HCT116 (cell line): ENCODE data around the gene STX16. TPM values are rescaled to one million over a fixed set of nuclear protein-coding genes. Genes with fewer than 3 reads are reported as not detected.

Source experiments
- ATAC-seq: fragments of 200-7000 bp; cut with Tn5 transposase; 2 replicates; pipeline ENCODE4 v1.9.1; 2020; ENCODE audit warnings: mild to moderate bottlenecking, moderate library complexity
- BruUV-seq: library from RNA; stranded (reverse); fragments of 400-500 nt; replicated peaks from 2 replicates; lab custom pipeline; 2021; lab: Mats Ljungman, UMichigan
- CTCF ChIA-PET: fragments of 300-600 bp; sonication (Branson Sonifier 250); formaldehyde crosslinking; loops from one replicate; lab custom pipeline; 2021; ENCODE audit warnings: antibody characterized with exemption; lab: Charles Lee
- POLR2A ChIA-PET: fragments of 300-600, 350-600 bp; sonication (Branson Sonifier 250); formaldehyde crosslinking; loops from one replicate; lab custom pipeline; 2021; ENCODE audit warnings: antibody characterized with exemption; lab: Charles Lee
- RAD21 ChIA-PET, 2 experiments: fragments of 300-600 bp; sonication (Branson Sonifier 250); formaldehyde crosslinking; loops; one replicate each; lab custom pipeline; 2023; ENCODE audit warnings: low total read pairs in 2 of 2; ENCODE audit not compliant: uncharacterized antibody in 2 of 2, unreplicated experiment in 2 of 2, low non-redundant PET in 1 of 2; lab: Charles Lee
- DNase-seq: peaks from one replicate; pipeline ENCODE4 v3.0.0-alpha.2; 2010; ENCODE audit warnings: low read depth, low spot score
- H2AFZ ChIP-seq: fragments of 200-600 bp; shearing (Covaris generic), sonication (generic); 2 replicates; pipeline ENCODE4 v1.6.1; 2017; ENCODE audit warnings: low read depth, mixed run types, mixed read lengths, antibody characterized with exemption, low read length; ENCODE audit not compliant: poor library complexity, severe bottlenecking
- H3K27ac ChIP-seq: 2 replicates; pipeline ENCODE4 v1.5.1; 2012; ENCODE audit warnings: low read depth, low read length
- H3K27me3 ChIP-seq: fragments of 200-600 bp; sonication (generic); 2 replicates; pipeline ENCODE4 v1.6.1; 2016; ENCODE audit warnings: mixed run types, low read length, mixed read lengths; ENCODE audit not compliant: insufficient read depth
- H3K36me3 ChIP-seq, 2 experiments: fragments of 200-500 bp in 1 of 2; fragments of 200-600 bp in 1 of 2; sonication (Bioruptor generic) in 1 of 2; sonication (generic) in 1 of 2; 2 replicates each; pipeline versions ENCODE4 v1.5.1 to v1.6.1; 2014 to 2016; ENCODE audit warnings: low read length in 2 of 2, inconsistent platforms in 1 of 2, mixed read lengths in 1 of 2, mixed run types in 1 of 2; ENCODE audit not compliant: insufficient read depth in 2 of 2, control insufficient read depth in 1 of 2
- H3K4me1 ChIP-seq, 2 experiments: fragments of 200-600 bp in 1 of 2; sonication (generic) in 1 of 2; 2 replicates each; pipeline versions ENCODE4 v1.5.1 to v1.6.1; 2012 to 2017; ENCODE audit warnings: low read length in 2 of 2, inconsistent platforms in 1 of 2, mild to moderate bottlenecking in 1 of 2, mixed read lengths in 1 of 2, mixed run types in 1 of 2, moderate library complexity in 1 of 2; ENCODE audit not compliant: insufficient read depth in 2 of 2, control insufficient read depth in 1 of 2
- H3K4me2 ChIP-seq: fragments of 200-600 bp; sonication (generic); 2 replicates; pipeline ENCODE4 v1.6.1; 2017; ENCODE audit warnings: mixed run types, low read length, mixed read lengths
- H3K4me3 ChIP-seq, 2 experiments: fragments of 200-600 bp in 1 of 2; sonication (generic) in 1 of 2; replicated peaks in 1 of 2; 2 replicates each; pipeline ENCODE4 v1.5.1; 2011 to 2016; ENCODE audit warnings: low read length in 2 of 2, control low read depth in 1 of 2, low read depth in 1 of 2, mild to moderate bottlenecking in 1 of 2, mixed read lengths in 1 of 2, mixed run types in 1 of 2
- H3K79me2 ChIP-seq: fragments of 200-600 bp; sonication (generic); 2 replicates; pipeline ENCODE4 v1.6.1; 2017; ENCODE audit warnings: mild to moderate bottlenecking, mixed run types, low read length, moderate library complexity, mixed read lengths; ENCODE audit not compliant: insufficient read depth
- H3K9ac ChIP-seq: fragments of 200-600 bp; sonication (generic); 2 replicates; pipeline ENCODE4 v1.6.1; 2016; ENCODE audit warnings: low read length, mixed read lengths
- H3K9me2 ChIP-seq: fragments of 200-600 bp; sonication (generic), shearing (Covaris generic); 2 replicates; pipeline ENCODE4 v1.6.1; 2017; ENCODE audit warnings: mixed run types, mild to moderate bottlenecking, moderate library complexity; ENCODE audit not compliant: insufficient read depth
- H3K9me3 ChIP-seq, 2 experiments: fragments of 200-500 bp in 1 of 2; fragments of 200-600 bp in 1 of 2; sonication (Bioruptor generic) in 1 of 2; sonication (generic) in 1 of 2; 2 replicates each; pipeline ENCODE4 v1.6.1; 2014 to 2017; ENCODE audit warnings: low read length in 2 of 2, mixed read lengths in 2 of 2, inconsistent platforms in 1 of 2, low read depth in 1 of 2, mild to moderate bottlenecking in 1 of 2, mixed run types in 1 of 2, moderate library complexity in 1 of 2; ENCODE audit not compliant: control insufficient read depth in 1 of 2, insufficient read depth in 1 of 2
- H4K20me1 ChIP-seq: fragments of 200-600 bp; sonication (generic), shearing (Covaris generic); 2 replicates; pipeline ENCODE4 v1.6.1; 2017; ENCODE audit warnings: mixed run types, mild to moderate bottlenecking, moderate library complexity; ENCODE audit not compliant: insufficient read depth
- CBX3 ChIP-seq: IDR thresholded peaks from 2 replicates; pipeline ENCODE4 v1.6.1; 2012; ENCODE audit warnings: low read depth
- CTCF ChIP-seq, 3 experiments: fragments of 200-600 bp in 1 of 3; sonication (generic) in 1 of 3; IDR thresholded peaks in 2 of 3; conservative IDR thresholded peaks in 1 of 3; 2 replicates each; pipeline ENCODE4 v1.5.1; 2012 to 2017; ENCODE audit warnings: low read depth in 2 of 3, low read length in 2 of 3, antibody characterized with exemption in 1 of 3, borderline replicate concordance in 1 of 3, control low read depth in 1 of 3, mild to moderate bottlenecking in 1 of 3, mixed read lengths in 1 of 3, mixed run types in 1 of 3, moderate library complexity in 1 of 3; ENCODE audit not compliant: insufficient read depth in 1 of 3
- POLR2A ChIP-seq: IDR thresholded peaks from 2 replicates; pipeline ENCODE4 v1.7.0; 2011; ENCODE audit warnings: borderline replicate concordance; ENCODE audit not compliant: insufficient read depth, insufficient read length; ENCODE audit errors: extremely low read depth
- POLR2AphosphoS5 ChIP-seq: IDR thresholded peaks from 2 replicates; pipeline ENCODE4 v1.6.1; 2011; ENCODE audit warnings: mild to moderate bottlenecking, low read depth, low read length, moderate library complexity
- SIN3A ChIP-seq: IDR thresholded peaks from 2 replicates; pipeline ENCODE4 v1.6.1; 2012; ENCODE audit warnings: low read depth
- intact Hi-C: fragments of 100-400 bp; cut with micrococcal nuclease; formaldehyde crosslinking; loops from 2 replicates; pipeline ENCODE4 v1.10.0; 2022
- total RNA-seq: library from RNA; stranded (reverse); gene quantifications from one replicate; pipeline ENCODE4 v1.2.1, GENCODE V29; 2021; ENCODE audit not compliant: unreplicated experiment

Gene STX16
- total RNA-seq, 1 experiment from 2014 or later: 55.1 TPM

GRCh38 chr20:58619864-58620431 is 31.1 kb upstream of the STX16 start:
- intact Hi-C loops: no loop called here
- Histone ChIP-seq H3K79me2 (no peaks in the 10 kb centered on the region), H3K36me3 (no peaks in the 10 kb centered on the region), H3K4me1 (peaks cover 17 to 23% of the 10 kb centered on the region in 2 experiments), H3K27me3 (no peaks in the 10 kb centered on the region), H3K27ac (no peak overlapping the region), H3K9me2 (no peaks in the 10 kb centered on the region), H2AFZ (no peak overlapping the region), H3K4me2 (no peak overlapping the region), H3K9me3 (no peaks in the 10 kb centered on the region), H4K20me1 (no peaks in the 10 kb centered on the region)
- ChIA-PET CTCF (no interaction called here), POLR2A (no interaction called here)
- BruUV-seq: TSS peak; percentile 100
- DNase-seq: peak; percentile 38
- ATAC-seq: no peak
- TF ChIP-seq POLR2A (peak; percentile 96), POLR2AphosphoS5 (0 out of 2 replicates have a peak, but pooled peaks have one; percentile 38), CBX3 (no peak)
- TF ChIP-seq, all 23 proteins: peak for 2
- Histone ChIP-seq H3K9ac (no peak overlapping the region), H3K4me3 (no peak overlapping the region)
- RAD21 ChIA-PET: no interaction called here

- H3K4me3 ChIP-seq: no peak overlapping the region
- H4K20me1 ChIP-seq: no peaks in the 10 kb centered on the region
- no TSS peak for BruUV-seq
- RAD21 ChIA-PET: no interaction called here
- H3K4me2 ChIP-seq: no peak overlapping the region
- no peak overlapping the region for H3K27ac ChIP-seq
- TF ChIP-seq CTCF (IDR thresholded peaks at IDR 0.05 in 2 of 3, conservative IDR thresholded peaks at IDR 0.05 in 1 of 3; ENCODE audit: borderline replicate concordance in 1 of 3, insufficient read depth in 1 of 3, low read depth in 2 of 3, low read length in 2 of 3) (peak in 2 of 3 experiments; percentile 46 to 57; a peak in 4 of 6 replicates), SIN3A (no peak)
- TF ChIP-seq, all 23 proteins: peak for 1
- H3K36me3 ChIP-seq: no peaks in the 10 kb centered on the region
- ChIA-PET POLR2A (no interaction called here), CTCF (interaction anchor here (1.0 to 1.4 kb wide), 4 partner anchors 9 to 140 kb away, joined by 3 to 4 read pairs (median 4); partner anchors contain the start of gene STX16)
- no peaks in the 10 kb centered on the region for H3K79me2 ChIP-seq
- no peak overlapping the region for H2AFZ ChIP-seq
- no peaks in the 10 kb centered on the region for H3K9me2 ChIP-seq
- H3K9me3 ChIP-seq: no peaks in the 10 kb centered on the region
- intact Hi-C loops: no loop called here
- H3K9ac ChIP-seq: no peak overlapping the region
- 0 out of 2 replicates have a peak, but pooled peaks have one; percentile 25 for ATAC-seq
- no peaks in the 10 kb centered on the region for H3K27me3 ChIP-seq
- peaks cover 17 to 37% of the 10 kb centered on the region in 2 experiments for H3K4me1 ChIP-seq
- DNase-seq: peak; percentile 10
These were observed 29.1 kb upstream of the STX16 start for GRCh38 chr20:58621906-58622548.
